WI38 (cell line): ENCODE measurements around the gene UBR4.
A peak's percentile ranks its signal among the peaks of the same experiment; 100 is the strongest.

ENCODE experiments used
- H3K4me3 ChIP-seq: 2 replicates; pipeline ENCODE4 v1.5.1; 2011; ENCODE audit warnings: low read depth, mild to moderate bottlenecking, control low read depth, low read length
- CTCF ChIP-seq: IDR thresholded peaks from 2 replicates; pipeline ENCODE4 v1.5.1; 2012; ENCODE audit warnings: low read depth, mild to moderate bottlenecking, control low read depth, low read length

UBR4 gene

GRCh38 chr1:19123837-19124236, 86.2 kb downstream of the UBR4 start:
- H3K4me3 ChIP-seq = no peak overlapping the region
- TF ChIP-seq CTCF = no peak

- no peak for TF ChIP-seq CTCF
Observed at GRCh38 chr1:19122668-19123067, 87.4 kb downstream of the UBR4 start.

GRCh38 chr1:19121192-19121591, 88.9 kb downstream of the UBR4 start:
- no peak for TF ChIP-seq CTCF
- no peak overlapping the region for H3K4me3 ChIP-seq

More at GRCh38 chr1:19122668-19123067, 87.4 kb downstream of the UBR4 start:
- H3K4me3 ChIP-seq = no peak overlapping the region

- H3K4me3 ChIP-seq = no peak overlapping the region
Observed at GRCh38 chr1:19120070-19120469, 90.0 kb downstream of the UBR4 start.

GRCh38 chr1:19115082-19115808, 94.8 kb downstream of the UBR4 start:
- no peak for TF ChIP-seq CTCF
- no peak overlapping the region for H3K4me3 ChIP-seq

More at GRCh38 chr1:19120070-19120469, 90.0 kb downstream of the UBR4 start:
- TF ChIP-seq CTCF = no peak

GRCh38 chr1:19113697-19114092, 96.4 kb downstream of the UBR4 start:
- peak; percentile 34; the same call in 1 of the 2 replicates for TF ChIP-seq CTCF
- no peak overlapping the region for H3K4me3 ChIP-seq

GRCh38 chr1:19112891-19113696, 97.0 kb downstream of the UBR4 start:
- no peak overlapping the region for H3K4me3 ChIP-seq
- no peak for TF ChIP-seq CTCF
